SU-DHL-6 (cell line): ENCODE data around the gene OR52B6.

Experiments
- H2AFZ ChIP-seq: fragments of 200-600 bp; sonication (generic); 2 replicates; pipeline ENCODE4 v1.6.1; 2014; ENCODE audit warnings: low read depth, mild to moderate bottlenecking, moderate library complexity, mixed read lengths, antibody characterized with exemption, low read length; ENCODE audit not compliant: severe bottlenecking
- H3F3A ChIP-seq: fragments of 200-600 bp; shearing (Covaris generic); 2 replicates; pipeline ENCODE4 v1.6.0; 2016; ENCODE audit warnings: antibody characterized with exemption, mild to moderate bottlenecking; ENCODE audit not compliant: insufficient read depth
- H3K27ac ChIP-seq: fragments of 200-600 bp; sonication (generic); 2 replicates; pipeline ENCODE4 v1.5.1; 2016; ENCODE audit warnings: low read depth, mild to moderate bottlenecking, low read length, moderate library complexity, mixed read lengths
- H3K27me3 ChIP-seq: fragments of 200-600 bp; sonication (generic), shearing (Covaris generic); 2 replicates; pipeline ENCODE4 v1.6.0; 2014; ENCODE audit warnings: mild to moderate bottlenecking, low read length
- H3K36me3 ChIP-seq: fragments of 200-600 bp; sonication (generic); 2 replicates; pipeline ENCODE4 v1.6.1; 2014; ENCODE audit warnings: mild to moderate bottlenecking, low read length, mixed read lengths
- H3K4me2 ChIP-seq: fragments of 300-600, 200-600 bp; shearing (Covaris generic), sonication (generic); 2 replicates; pipeline ENCODE4 v1.6.0; 2014; ENCODE audit warnings: low read length, low read depth, mild to moderate bottlenecking; ENCODE audit not compliant: poor library complexity, severe bottlenecking
- H3K4me3 ChIP-seq: fragments of 200-600 bp; sonication (generic); 2 replicates; pipeline ENCODE4 v1.5.1; 2014; ENCODE audit warnings: antibody characterized with exemption, low read length, mild to moderate bottlenecking, mixed read lengths; ENCODE audit not compliant: insufficient read depth, poor library complexity, severe bottlenecking
- H3K79me2 ChIP-seq: fragments of 200-600 bp; sonication (generic); 2 replicates; pipeline ENCODE4 v1.6.1; 2014; ENCODE audit warnings: mild to moderate bottlenecking, low read length, moderate library complexity; ENCODE audit not compliant: insufficient read depth
- H3K9ac ChIP-seq: fragments of 200-600 bp; sonication (generic); 2 replicates; pipeline ENCODE4 v1.7.0; 2014; ENCODE audit warnings: mild to moderate bottlenecking, low read length
- H3K9me2 ChIP-seq: fragments of 200-600 bp; sonication (generic); replicated peaks from 2 replicates; pipeline ENCODE4 v1.6.1; 2014; ENCODE audit warnings: low read length; ENCODE audit not compliant: insufficient read depth
- H3K9me3 ChIP-seq: fragments of 200-600 bp; sonication (generic); 2 replicates; pipeline ENCODE4 v1.6.1; 2014; ENCODE audit warnings: low read length, mixed read lengths; ENCODE audit not compliant: insufficient read depth
- H4K20me1 ChIP-seq: fragments of 200-600 bp; sonication (generic); 2 replicates; pipeline ENCODE4 v1.6.1; 2014; ENCODE audit warnings: low read depth, mild to moderate bottlenecking, antibody characterized with exemption, low read length, moderate library complexity, mixed read lengths
- EZH2phosphoT487 ChIP-seq: fragments of 200-600 bp; sonication (generic), shearing (Covaris generic); conservative IDR thresholded peaks from 2 replicates; pipeline ENCODE4 v1.6.1; 2018; ENCODE audit warnings: mild to moderate bottlenecking, antibody characterized with exemption, low read length, moderate library complexity, mixed read lengths
- TF ChIP-seq, protein P1 (sequence below): fragments of 200-600 bp; sonication (generic); IDR thresholded peaks from one replicate; pipeline ENCODE4 v1.5.1; 2017; ENCODE audit warnings: antibody characterized with exemption, mild to moderate bottlenecking, low read length, moderate library complexity; ENCODE audit not compliant: insufficient read depth, poor library complexity, severe bottlenecking

OR52B6 gene

DNA sequence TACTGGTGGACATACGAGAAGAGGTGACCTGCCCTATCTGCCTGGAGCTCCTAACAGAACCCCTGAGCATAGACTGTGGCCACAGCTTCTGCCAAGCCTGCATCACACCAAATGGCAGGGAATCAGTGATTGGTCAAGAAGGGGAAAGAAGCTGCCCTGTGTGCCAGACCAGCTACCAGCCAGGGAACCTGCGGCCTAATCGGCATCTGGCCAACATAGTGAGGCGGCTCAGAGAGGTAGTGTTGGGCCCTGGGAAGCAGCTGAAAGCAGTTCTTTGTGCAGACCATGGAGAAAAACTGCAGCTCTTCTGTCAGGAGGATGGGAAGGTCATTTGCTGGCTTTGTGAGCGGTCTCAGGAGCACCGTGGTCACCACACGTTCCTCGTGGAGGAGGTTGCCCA lies 22.6 kb downstream of the OR52B6 start:
- Histone ChIP-seq H3K9ac (no peak overlapping the region), H4K20me1 (no peaks in the 10 kb centered on the region), H3K4me2 (no peak overlapping the region), H3K9me2 (no peaks in the 10 kb centered on the region), H3K36me3 (no peaks in the 10 kb centered on the region), H3K4me3 (no peak overlapping the region), H3K27ac (no peak overlapping the region), H3K27me3 (no peaks in the 10 kb centered on the region), H2AFZ (no peak overlapping the region), H3K79me2 (no peaks in the 10 kb centered on the region), H3F3A (no peaks in the 10 kb centered on the region), H3K9me3 (no peaks in the 10 kb centered on the region)
- TF ChIP-seq EZH2phosphoT487 = no peak
- TF ChIP-seq, protein P1, sequence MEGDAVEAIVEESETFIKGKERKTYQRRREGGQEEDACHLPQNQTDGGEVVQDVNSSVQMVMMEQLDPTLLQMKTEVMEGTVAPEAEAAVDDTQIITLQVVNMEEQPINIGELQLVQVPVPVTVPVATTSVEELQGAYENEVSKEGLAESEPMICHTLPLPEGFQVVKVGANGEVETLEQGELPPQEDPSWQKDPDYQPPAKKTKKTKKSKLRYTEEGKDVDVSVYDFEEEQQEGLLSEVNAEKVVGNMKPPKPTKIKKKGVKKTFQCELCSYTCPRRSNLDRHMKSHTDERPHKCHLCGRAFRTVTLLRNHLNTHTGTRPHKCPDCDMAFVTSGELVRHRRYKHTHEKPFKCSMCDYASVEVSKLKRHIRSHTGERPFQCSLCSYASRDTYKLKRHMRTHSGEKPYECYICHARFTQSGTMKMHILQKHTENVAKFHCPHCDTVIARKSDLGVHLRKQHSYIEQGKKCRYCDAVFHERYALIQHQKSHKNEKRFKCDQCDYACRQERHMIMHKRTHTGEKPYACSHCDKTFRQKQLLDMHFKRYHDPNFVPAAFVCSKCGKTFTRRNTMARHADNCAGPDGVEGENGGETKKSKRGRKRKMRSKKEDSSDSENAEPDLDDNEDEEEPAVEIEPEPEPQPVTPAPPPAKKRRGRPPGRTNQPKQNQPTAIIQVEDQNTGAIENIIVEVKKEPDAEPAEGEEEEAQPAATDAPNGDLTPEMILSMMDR = no peak

DNA sequence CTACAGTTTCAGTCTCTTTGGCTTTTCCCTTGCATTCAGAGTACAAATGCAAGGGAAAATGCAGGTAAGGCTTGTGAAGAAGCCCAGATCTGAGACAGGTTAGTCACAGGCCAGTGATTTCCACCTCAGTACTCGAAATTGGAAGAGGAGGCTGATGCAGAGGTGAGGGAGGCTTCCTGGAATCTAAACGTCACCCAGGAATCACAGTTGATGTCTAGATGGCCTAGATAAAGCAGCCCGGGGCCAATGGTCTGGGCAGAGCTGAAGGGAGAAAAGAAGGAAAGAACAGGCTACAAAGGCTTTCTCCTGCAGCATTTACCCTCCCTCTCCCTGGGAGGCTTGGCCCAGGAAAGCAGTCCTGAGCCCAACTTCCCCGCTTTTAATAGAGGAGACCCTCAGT lies 24.2 kb downstream of the OR52B6 start:
- no peak for TF ChIP-seq EZH2phosphoT487
- TF ChIP-seq, protein P1 = no peak
- no peak overlapping the region for H3K4me2 ChIP-seq
- H3K9ac ChIP-seq = no peak overlapping the region
- H3F3A ChIP-seq = no peaks in the 10 kb centered on the region
- H3K9me2 ChIP-seq = no peaks in the 10 kb centered on the region
- H3K4me3 ChIP-seq = no peak overlapping the region
- no peaks in the 10 kb centered on the region for H3K36me3 ChIP-seq
- no peaks in the 10 kb centered on the region for H3K9me3 ChIP-seq
- no peaks in the 10 kb centered on the region for H3K79me2 ChIP-seq
- no peak overlapping the region for H3K27ac ChIP-seq
- no peaks in the 10 kb centered on the region for H4K20me1 ChIP-seq
- no peaks in the 10 kb centered on the region for H3K27me3 ChIP-seq
- H2AFZ ChIP-seq = no peak overlapping the region

DNA sequence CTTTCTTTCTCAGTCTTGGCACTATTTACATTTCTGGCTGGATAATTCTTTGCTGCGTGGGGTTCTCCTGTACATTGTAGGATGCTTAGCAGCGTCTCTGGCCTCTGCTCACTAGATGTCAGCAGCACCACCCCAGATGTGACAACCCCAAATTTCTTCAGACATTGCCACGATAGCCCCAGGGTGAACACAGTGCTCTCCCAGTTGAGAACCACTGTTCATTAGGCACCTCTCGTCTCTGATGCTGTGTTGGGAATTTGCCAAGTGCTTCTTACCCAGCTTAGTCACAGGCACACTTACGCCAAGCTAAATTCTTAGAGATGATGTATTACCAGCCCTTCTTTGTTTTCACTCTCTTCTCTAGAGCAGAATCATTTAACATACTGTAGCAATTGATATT lies 25.2 kb downstream of the OR52B6 start:
- no peak overlapping the region for H2AFZ ChIP-seq
- H3K9ac ChIP-seq = no peak overlapping the region
- no peak for TF ChIP-seq EZH2phosphoT487
- TF ChIP-seq, protein P1 = no peak

More for the DNA sequence above, 25.2 kb downstream of the OR52B6 start:
- no peak overlapping the region for H3K4me2 ChIP-seq
- no peaks in the 10 kb centered on the region for H3K36me3 ChIP-seq
- H3F3A ChIP-seq = no peaks in the 10 kb centered on the region
- no peak overlapping the region for H3K27ac ChIP-seq
- no peaks in the 10 kb centered on the region for H3K9me3 ChIP-seq
- H3K27me3 ChIP-seq = no peaks in the 10 kb centered on the region
- H3K9me2 ChIP-seq = no peaks in the 10 kb centered on the region
- H3K4me3 ChIP-seq = no peak overlapping the region
- H3K79me2 ChIP-seq = no peaks in the 10 kb centered on the region
- H4K20me1 ChIP-seq = no peaks in the 10 kb centered on the region
